Activated CD4-positive, CD25-positive, alpha-beta regulatory T cell treated with anti-CD3 and anti-CD28 coated beads, Interleukin-2, amount 50 U/mL, for 24 hours (primary cell): Measurements from ENCODE around the gene FAM24A.

Experiments
- ATAC-seq, 2 donors: fragments of 150-1000 bp; cut with Tn5 transposase; one replicate each; pipeline ENCODE4 v1.10.0; 2021; ENCODE audit warnings: mild to moderate bottlenecking in 1 of 2, moderate library complexity in 1 of 2

Gene FAM24A

DNA sequence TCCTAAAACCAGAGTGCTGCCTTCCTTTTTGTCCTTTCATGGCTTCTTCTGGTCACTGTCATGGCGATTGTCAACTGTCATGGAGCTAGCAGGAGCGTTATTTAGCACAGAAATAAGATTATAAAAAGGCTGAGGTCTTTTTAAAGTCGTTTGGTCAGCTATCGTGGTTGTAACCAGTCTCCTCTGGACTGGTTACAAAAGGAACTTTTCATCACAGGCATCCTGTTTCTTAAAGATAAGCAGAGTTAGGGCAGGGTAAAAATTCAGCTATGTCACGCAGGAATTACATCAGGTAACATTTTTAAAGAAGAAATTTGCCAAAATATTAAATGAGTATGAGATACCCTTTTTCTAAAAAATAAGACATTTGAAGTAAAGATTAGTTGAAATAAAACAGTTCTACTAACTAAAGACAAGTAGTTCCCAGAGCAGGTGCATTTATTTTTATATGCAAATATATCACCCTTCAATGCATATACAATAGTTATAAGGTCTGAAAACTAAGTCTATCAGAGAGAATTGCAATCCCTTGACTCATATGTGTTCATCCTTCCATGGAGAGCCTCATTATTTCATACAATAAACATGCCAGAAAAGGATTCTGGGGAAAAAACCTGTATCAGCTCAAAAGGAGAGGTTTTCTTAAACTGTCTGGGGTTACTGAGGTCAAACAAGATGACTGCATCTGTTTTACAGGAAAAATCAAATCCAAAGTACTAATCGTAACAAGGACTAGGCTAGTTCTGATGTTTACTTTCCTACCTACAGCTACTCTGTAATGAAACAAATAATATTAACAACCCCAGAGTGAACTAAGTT lies 20.9 kb downstream of the FAM24A start:
- ATAC-seq, result no peak

DNA sequence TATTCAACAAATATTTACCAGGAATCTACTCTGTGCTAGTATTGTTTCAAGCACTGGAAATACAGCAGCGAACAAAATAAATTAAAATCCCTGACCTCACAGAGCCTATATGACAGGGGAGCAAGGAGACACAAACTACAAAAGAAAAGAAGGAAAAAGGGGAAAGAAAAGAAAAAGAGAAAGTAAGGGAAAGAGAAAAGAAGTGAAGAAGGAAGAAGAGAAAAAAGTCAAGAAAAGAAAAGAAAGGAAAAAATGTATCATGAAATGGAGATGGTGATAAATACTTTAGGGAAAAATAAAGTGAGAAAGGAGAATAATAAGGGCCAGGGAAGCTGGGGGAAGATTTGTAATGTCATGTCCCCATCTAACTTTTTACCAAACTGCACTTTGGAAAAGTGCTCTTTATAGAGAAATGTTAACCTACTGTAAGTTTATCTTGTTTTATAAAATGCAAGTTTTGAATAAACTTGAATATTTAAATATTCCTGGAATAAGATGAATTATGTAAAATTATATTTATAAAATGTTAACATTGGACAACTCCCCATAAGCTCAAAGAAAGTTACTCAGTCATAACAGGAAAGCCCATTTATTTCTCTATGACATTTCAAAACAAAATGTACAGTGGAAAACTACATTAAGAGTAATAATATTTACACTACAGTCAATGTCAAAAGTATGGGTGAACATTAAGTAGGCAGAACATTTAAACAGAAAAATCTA lies 28.9 kb downstream of the FAM24A start:
- no peak for ATAC-seq

- no peak for ATAC-seq
Observed at GRCh38 chr10:122939856-122940543, 29.6 kb downstream of the FAM24A start.

- ATAC-seq, result no peak
Observed at GRCh38 chr10:122949296-122949695, 38.9 kb downstream of the FAM24A start.

DNA sequence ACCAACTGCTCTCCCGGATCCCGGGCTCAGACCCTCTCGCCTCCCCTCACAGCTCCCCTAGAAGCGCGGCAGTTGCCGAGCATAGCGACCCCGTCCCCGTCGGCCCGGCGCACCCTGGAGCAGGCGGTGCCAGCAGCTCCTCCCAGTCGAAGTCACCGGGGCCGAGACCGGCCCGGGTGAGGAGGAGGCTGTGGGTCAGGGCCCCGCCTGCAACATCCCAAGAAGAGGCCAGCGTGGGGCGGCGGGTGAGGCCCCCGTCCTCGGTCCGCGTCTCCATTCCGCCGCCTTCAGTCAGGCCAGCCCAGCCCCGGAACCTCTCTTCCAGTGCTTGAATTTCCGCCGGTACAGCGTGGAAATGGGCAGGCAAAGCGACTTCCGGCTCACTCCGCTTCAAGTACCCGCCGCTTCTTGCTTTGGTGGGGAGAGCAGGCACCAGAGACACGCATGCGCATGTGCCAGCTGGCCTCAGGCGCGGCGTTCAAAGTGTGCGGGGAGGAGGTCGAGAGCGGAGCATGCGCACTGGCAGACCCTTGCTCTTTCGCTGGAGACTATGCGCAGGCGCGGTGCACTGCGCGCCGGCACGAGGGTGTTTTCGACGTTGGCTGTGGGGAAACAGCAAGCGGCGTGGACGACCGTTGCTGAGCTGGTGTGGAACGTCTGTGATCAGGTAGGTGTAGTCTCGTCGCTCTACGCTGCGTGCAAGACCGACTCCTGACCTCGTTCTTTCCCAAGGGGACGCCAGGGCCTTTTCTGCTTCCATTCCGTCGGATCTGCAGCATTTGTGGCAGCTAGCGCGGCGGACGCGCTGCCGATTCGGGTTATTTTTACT lies 43.7 kb downstream of the FAM24A start, which contains the start of gene C10orf88:
C10orf88 (minus strand) TSS at position 326 of the 829 bp plus-strand sequence; CDS start at position 277, 49 bp downstream.
- peak; percentile 99 for ATAC-seq

- ATAC-seq, result no peak
Observed at GRCh38 chr10:122954731-122955050, 44.3 kb downstream of the FAM24A start.

DNA sequence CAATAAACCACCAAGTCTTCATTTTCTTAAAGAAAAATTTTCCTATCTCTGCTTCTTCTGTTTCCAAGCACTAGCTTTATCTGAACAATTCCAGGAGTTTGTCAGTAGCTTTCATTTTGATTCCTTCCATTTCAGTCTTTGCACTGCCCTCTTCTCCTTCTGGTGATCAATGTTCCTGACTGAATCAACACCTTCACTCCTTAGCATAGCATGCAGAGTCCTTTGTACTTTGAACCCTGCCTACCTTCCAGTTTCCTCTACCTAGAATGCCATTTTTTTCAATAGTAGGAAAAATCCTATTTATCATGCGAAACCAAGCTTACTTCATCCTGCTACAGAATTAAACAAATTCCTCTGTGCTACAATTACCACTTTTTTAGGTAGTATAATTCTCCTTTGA lies 45.5 kb downstream of the FAM24A start:
- ATAC-seq, result no peak

- no peak for ATAC-seq
Observed at GRCh38 chr10:122957474-122957873, 47.1 kb downstream of the FAM24A start.

DNA sequence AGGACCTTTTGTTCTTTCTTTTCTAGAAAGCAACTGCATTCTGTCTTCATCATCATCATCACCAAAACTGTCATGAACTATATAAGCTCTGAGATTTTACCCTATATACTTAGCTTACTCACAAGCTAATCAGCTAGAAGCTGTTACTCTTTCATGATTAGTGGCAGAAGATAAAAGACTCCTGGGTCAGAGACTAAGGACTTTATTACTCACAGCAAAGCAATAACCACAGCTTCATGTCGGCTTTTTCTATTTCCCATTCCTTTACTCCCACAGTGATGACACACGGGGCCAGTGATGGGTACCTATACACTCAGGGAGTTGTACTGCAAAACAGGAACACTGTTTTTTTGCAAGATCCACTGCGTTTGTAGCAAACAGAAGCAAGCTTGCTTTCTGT lies 52.0 kb downstream of the FAM24A start:
- no peak for ATAC-seq
